D721Med (cell line): ENCODE measurements around the gene AXIN1.

Experiments
- DNase-seq: peaks from one replicate; pipeline ENCODE4 v3.0.0; 2011; ENCODE audit warnings: low spot score; ENCODE audit not compliant: insufficient read length
- FAIRE-seq: peaks from 2 replicates; lab custom pipeline; 2011; peaks lifted over from hg19 to GRCh38; lab: Jason Lieb, UNC
- TF ChIP-seq, protein P1 (sequence below): IDR thresholded peaks from 2 replicates; pipeline ENCODE4 v1.5.1; 2012; ENCODE audit warnings: mild to moderate bottlenecking, control low read depth; ENCODE audit not compliant: insufficient read depth; ENCODE audit errors: missing control alignments

Gene AXIN1

DNA sequence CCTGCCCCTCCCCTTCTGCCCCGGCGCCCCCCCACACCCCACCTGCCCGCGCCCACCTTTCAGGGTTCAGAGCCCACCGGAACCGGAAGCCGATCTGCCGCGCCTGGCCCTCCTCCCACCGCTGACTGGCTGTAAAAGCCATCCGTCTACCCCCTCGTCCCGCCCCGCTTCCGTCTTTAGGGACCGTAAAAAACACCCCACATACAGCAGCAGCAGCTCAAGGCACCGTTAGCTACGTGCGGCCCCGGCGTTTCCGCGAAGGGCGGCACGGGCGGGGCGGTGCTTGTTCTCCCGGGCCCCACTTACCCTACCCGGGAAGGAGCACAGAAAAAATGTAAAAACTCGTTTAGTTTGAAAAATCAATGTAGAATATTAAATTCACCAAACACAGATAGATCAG, 17.9 kb upstream of the AXIN1 start, which contains the start of gene MRPL28:
TSS of gene MRPL28 (minus strand) at position 96 of the 400 bp plus-strand sequence. CDS start 320 bp downstream, outside the sequence.
- FAIRE-seq: no peak
- TF ChIP-seq, protein P1, sequence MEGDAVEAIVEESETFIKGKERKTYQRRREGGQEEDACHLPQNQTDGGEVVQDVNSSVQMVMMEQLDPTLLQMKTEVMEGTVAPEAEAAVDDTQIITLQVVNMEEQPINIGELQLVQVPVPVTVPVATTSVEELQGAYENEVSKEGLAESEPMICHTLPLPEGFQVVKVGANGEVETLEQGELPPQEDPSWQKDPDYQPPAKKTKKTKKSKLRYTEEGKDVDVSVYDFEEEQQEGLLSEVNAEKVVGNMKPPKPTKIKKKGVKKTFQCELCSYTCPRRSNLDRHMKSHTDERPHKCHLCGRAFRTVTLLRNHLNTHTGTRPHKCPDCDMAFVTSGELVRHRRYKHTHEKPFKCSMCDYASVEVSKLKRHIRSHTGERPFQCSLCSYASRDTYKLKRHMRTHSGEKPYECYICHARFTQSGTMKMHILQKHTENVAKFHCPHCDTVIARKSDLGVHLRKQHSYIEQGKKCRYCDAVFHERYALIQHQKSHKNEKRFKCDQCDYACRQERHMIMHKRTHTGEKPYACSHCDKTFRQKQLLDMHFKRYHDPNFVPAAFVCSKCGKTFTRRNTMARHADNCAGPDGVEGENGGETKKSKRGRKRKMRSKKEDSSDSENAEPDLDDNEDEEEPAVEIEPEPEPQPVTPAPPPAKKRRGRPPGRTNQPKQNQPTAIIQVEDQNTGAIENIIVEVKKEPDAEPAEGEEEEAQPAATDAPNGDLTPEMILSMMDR: no peak
- DNase-seq: peak; percentile 98

GRCh38 chr16:369866-370436, 17.4 kb upstream of the AXIN1 start:
- FAIRE-seq (no peak), DNase-seq (no peak)
- TF ChIP-seq, protein P1: no peak

GRCh38 chr16:369275-369865, 16.8 kb upstream of the AXIN1 start:
- DNase-seq: no peak
- TF ChIP-seq, protein P1: no peak
- FAIRE-seq: no peak

DNA sequence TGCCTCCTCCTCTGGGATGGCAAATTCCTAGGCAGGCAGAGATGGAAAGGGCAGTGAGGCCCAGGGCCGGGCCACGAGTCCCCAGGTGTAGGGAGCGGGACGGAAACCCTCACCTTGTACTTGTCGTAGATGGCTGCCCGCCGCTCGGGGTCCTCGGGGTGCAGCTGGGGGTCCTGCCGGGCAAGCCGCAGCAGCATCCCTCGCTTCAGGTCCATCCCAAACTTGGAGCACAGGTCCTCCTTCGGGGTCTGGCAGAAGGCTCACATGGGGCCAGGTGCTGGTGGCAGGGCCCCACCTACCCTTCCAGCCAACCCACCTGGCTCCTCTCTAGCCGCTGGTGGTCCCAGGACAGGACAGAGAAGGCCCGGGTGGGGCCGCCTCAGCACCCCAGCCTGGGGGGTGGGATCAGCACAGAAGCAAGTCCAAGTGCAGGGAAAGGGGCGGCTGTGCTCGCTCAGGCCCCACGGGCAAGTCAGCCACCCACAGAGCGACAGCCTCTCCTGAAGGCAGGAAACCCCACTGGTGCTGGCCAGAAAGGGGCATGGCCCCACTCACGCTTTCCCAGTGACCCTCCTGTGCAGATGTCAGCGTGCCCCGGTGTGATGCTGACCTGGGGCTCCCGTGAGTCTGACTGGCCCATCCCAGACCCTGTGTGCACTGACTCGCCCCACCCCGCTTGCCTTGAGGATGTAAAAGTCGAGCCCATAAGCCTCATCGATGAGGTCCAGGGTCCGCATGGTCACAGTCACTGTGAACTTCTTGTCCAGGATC, 16.1 kb upstream of the AXIN1 start:
- DNase-seq (no peak), FAIRE-seq (no peak)

DNA sequence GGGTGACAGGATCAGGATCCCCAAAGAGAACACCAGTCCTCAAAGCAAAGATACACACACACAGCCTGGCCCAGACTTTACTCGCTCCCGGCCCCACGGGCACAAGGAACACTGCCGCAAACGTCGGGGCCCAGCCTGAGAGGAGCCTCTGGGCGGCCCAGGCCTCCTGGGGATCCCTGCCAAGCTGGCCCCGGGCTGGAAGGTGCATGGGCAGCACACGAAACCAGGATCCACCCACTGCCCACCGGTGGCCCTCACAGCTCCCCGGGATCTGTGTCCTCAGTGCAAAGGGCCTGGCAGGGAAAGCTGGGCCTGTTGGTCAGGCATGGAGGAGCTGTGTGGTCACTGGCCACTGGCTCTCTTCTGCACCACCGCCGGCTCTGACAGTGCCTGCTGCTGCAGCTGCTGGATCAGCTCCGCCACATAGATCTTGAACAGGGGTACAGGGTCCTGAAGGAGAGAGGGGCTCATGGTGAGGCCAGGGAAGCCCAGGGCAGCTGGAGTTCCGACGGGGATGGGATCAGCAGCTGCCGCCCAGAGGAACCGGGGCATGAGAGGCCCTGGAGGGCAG, 14.9 kb upstream of the AXIN1 start:
- no peak for FAIRE-seq
- no peak for DNase-seq
- TF ChIP-seq, protein P1: no peak

More for the DNA sequence above, 16.1 kb upstream of the AXIN1 start:
- TF ChIP-seq, protein P1: no peak

DNA sequence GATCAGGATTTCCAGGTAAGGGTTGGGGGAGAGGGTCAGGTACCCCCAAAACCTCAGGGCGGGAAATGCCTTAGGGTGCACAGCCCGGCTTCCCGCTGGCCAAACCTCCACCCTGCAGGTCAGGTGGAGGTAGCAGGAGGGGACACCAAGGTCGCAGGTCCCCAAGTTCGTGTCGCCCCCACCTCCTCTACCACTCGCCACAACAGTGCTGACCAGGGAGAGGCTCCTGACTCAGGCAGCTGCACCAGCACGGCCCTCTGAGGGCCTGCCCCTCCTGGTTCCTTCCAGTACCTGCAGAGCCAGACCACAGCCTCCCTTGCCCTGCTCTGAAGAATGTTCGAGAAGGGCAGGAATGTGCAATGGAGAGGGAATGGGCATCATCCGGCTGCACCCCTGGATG, 14.0 kb upstream of the AXIN1 start:
- no peak for DNase-seq
- TF ChIP-seq, protein P1: no peak
- no peak for FAIRE-seq
